Left kidney (tissue), 2 donors: ENCODE results near the gene RSF1. TPM values are rescaled to one million over a fixed set of nuclear protein-coding genes. Genes with fewer than 3 reads are reported as not detected.

Experiments
- DNase-seq: peaks from one replicate; pipeline ENCODE4 v3.0.0-alpha.2; 2013
- polyA plus RNA-seq: library from polyadenylated mRNA; unstranded; fragments of 120-200 nt; gene quantifications from one replicate; pipeline ENCODE4 v1.2.1, GENCODE V29; 2013; ENCODE audit not compliant: insufficient read length

The RSF1 gene
- polyA plus RNA-seq, 1 donor: 76.8 TPM

GRCh38 chr11:77617892-77618291 lies 202.6 kb downstream of the RSF1 start:
- DNase-seq: no peak

- no peak for DNase-seq
Observed at GRCh38 chr11:77611921-77612320, 208.6 kb downstream of the RSF1 start.

Other genes with a start within 250 kb of the RSF1 start
- gene AQP11, start 230.8 kb downstream of the RSF1 start, polyA plus RNA-seq: 6.3 TPM
- 204 TPM for gene CLNS1A, start 182.9 kb downstream of the RSF1 start, polyA plus RNA-seq
- gene AAMDC, start 422 bp upstream of the RSF1 start, polyA plus RNA-seq: 49.3 TPM
- gene INTS4, start 173.9 kb upstream of the RSF1 start, polyA plus RNA-seq: 53.6 TPM
- gene KCTD14, start 202.6 kb upstream of the RSF1 start, polyA plus RNA-seq: 14.1 TPM
- 0.23 TPM for gene THRSP, start 243.1 kb upstream of the RSF1 start, polyA plus RNA-seq